NOMO-1 treated with dmso at 0.1 percent for 144 hours (cell line): Measurements from ENCODE around the gene C18orf54.
"Not testable (repeated sequence)": the region's sequence is repeated elsewhere in the genome, so short reads cannot be mapped to it uniquely, and the experiment has no call there.

ENCODE experiments used
- DNase-seq: peaks from one replicate; lab custom pipeline; 2025; ENCODE audit not compliant: unreplicated experiment; lab: John Stamatoyannopoulos, UW

The C18orf54 gene

GRCh38 chr18:54357660-54358494, at the start of gene C18orf54, which contains the start of gene STARD6:
C18orf54 (plus strand) TSS chr18:54357906; CDS start chr18:54360573, 2,667 bp downstream.
STARD6 (minus strand) TSS chr18:54357858; CDS start chr18:54354573, 3,285 bp downstream.
- DNase-seq: peak; percentile 92

DNA sequence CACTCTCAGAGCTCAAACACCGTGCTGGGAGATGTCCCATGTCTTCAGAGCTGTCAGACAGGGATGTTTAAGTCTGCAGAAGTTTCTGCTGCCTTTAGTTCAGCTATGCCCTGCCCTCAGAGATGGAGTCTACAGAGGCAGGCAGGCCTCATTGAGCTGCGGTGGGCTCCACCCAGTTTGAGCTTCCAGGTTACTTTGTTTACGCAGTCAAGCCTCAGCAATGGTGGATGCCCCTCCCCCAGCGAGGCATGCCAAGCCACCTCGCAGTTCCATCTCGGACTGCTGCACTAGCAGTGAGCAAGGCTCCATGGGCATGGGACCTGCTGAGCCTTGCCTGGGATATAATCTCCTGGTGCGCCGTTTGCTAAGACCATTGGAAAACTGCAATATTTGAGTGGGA, 48.1 kb upstream of the C18orf54 start:
- DNase-seq: not testable (repeated sequence)

- DNase-seq: no peak
Measured at GRCh38 chr18:54316071-54316820, 41.5 kb upstream of the C18orf54 start.

GRCh38 chr18:54323561-54323960, 34.1 kb upstream of the C18orf54 start:
- no peak for DNase-seq

- DNase-seq: no peak
Measured at GRCh38 chr18:54323970-54324369, 33.7 kb upstream of the C18orf54 start.

DNA sequence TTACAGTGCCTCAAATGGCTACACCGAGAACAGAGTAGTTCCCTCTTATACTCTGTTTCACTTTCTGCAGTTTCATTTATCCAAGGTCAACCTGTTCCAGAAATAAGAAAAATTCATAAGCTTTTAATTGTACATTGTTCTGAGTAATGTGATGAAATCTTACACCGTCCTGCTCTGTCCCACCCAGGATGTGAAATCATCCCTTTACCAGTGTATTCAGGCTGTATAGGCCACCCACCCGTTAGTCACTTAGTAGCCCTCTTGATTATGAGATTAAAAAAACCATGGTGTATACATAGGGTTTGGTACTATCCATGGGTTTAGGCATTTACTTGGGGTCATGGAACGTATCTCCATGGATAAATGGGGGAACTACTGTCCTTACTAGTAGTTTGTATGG, 29.9 kb upstream of the C18orf54 start:
- no peak for DNase-seq

- no peak for DNase-seq
Measured at GRCh38 chr18:54329787-54330186, 27.9 kb upstream of the C18orf54 start.

- DNase-seq: no peak
Measured at GRCh38 chr18:54330768-54331548, 26.7 kb upstream of the C18orf54 start.

DNA sequence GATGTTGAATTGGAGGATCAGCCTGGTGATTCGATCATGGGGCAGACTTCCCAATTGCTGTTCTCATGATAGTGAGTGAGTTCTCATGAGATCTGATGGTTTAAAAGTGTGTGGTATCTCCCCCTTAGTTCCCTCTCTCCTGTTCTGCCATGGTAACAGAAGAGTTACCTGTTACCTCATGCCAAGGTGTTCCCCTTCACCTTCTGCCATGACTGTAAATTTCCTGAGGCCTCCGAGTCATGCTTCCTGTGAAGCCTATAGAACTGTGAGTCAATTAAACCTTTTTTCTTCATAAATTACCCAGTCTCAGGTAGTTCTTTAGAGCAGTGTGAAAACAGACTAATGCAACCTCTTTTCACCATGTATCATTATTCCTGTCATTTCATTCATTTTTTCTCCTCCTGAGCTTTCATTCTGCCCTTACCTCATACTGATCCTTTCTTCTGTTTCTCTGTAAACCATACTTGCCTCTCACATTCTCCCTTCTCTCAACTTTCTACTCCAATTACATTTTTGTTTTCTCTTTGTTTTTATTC, 22.0 kb upstream of the C18orf54 start:
- no peak for DNase-seq

GRCh38 chr18:54338230-54338629, 19.5 kb upstream of the C18orf54 start:
- no peak for DNase-seq

DNA sequence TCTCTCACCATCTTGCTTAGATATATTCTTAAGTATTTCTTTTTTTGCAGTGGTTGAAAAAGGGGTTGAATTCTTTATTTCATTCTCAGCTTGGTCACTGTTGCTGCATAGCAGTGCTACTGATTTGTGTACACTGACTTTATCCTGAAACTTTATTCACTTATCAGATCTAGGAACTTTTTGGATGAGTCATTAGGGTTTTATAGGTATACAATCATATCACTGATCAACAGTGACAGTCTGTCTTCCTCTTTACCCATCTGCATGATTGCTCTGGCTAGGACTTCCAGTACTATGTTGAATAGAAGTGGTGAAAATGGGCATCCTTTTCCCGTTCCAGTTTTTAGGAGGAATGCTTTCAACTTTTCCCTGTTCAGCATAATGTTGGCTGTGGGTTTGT, 6.5 kb upstream of the C18orf54 start:
- no peak for DNase-seq

DNA sequence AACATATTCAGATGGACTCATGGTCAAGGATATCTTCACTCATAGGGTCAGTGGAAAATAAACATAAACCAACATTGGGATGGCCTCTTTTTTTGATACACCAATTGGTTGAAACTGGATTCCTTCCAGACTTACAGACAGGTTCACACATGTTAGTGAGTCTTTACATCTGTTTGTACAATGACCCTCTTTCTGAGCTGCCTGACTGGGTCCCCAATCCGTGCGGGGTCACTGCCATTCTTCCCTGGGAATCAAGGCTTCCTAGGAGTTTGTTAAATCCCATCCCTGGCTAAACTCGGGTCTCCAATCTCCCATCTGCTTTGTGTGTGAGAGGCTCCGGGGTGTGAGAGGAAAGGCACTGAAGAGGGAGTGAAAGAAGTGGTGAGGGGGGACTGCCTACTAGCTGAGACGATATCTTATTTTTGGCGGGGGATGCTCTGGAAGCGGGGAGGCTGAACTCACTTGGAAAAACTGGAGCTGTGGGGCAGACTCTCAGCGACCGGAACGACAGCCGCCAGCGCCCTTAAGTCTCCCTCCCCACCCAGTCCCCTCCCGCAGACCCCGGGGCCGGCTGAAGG, 535 bp upstream of the C18orf54 start:
- DNase-seq: no peak

- DNase-seq: no peak
Measured at GRCh38 chr18:54358495-54359040, 862 bp downstream of the C18orf54 start.

- no peak for DNase-seq
Measured at GRCh38 chr18:54359233-54359632, 1.5 kb downstream of the C18orf54 start.

DNA sequence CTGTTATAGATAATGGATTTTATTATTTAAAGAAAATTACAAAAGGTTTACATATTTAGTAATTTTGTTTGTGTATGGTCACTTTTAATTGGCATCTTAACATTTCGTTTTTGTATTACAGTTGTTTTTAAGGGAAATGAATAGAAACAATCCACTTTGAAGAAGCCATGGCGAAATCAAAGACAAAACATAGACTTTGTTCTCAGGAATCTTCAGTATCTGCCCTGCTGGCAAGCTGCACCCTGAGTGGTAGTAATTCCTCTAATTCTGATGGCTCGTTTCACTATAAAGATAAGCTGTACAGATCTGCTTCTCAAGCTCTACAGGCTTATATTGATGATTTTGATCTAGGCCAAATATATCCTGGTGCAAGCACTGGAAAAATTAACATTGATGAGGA, 2.7 kb downstream of the C18orf54 start:
- no peak for DNase-seq

GRCh38 chr18:54378057-54378456, 20.4 kb downstream of the C18orf54 start:
- no peak for DNase-seq

DNA sequence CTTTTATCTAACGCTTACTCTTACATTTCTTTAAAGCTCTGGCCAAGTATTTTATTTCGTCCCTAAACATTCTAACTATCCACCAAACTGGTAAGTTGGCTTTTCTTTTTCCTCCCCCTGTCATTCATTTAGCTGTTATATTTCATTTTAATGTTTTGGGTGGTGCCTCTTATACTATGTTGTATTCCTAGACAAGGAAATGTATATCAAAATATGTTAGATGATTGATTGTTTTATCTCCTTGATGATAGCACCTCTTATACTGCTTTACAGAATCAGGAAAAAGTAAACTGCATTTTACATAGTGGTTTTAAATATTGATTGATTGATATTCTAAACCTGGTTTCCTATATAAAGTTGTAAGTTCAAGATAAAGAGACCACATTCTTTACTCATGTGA, 23.9 kb downstream of the C18orf54 start:
- no peak for DNase-seq

DNA sequence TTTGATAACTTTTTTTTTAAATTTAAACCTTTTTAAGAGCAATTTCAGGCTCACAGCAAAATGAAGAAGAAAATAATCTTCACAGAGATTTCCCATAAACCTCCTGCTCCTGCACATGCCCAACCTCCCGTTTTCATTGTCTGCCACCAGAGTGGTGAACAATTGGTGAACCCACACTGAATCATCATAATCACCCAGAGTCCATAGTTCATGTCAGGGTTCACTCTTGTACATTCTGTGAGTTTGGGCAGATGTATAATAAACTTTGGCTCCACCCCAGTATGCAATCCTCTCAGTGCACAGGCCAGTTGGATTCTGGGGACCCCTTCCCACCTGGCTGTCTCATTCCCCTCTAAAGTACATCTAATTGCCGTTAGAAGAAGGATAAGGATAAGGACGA, 24.4 kb downstream of the C18orf54 start:
- no peak for DNase-seq

GRCh38 chr18:54382733-54383252, 25.1 kb downstream of the C18orf54 start:
- no peak for DNase-seq

DNA sequence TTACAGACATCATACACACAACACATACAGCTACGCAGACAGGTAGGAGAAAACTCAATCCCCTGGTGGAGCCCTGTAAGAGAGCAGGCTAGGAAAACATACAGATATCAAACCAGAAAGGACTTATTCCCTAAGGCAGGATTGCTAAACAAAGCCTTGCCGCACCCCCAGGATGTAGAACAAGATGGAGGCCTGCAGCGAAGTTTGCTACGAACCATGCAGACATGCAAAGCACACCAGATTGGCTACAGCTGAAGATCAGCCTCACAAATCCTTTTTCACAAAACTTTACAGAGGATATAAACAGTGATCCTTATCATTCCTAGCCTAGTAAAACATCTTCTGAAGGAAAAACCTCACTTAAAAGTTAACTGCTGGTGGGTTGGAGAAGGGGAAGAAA, 28.3 kb downstream of the C18orf54 start:
- DNase-seq: no peak
